Measurements from ENCODE around the gene RIMBP2. TPM values are rescaled to one million over a fixed set of nuclear protein-coding genes. Genes with fewer than 3 reads are reported as not detected.
"Not testable (repeated sequence)": the region's sequence is repeated elsewhere in the genome, so short reads cannot be mapped to it uniquely, and the experiment has no call there.

Gene RIMBP2
- polyA plus RNA-seq, 3 donors: 16.5 to 26.5 (median 20.9) TPM

DNA sequence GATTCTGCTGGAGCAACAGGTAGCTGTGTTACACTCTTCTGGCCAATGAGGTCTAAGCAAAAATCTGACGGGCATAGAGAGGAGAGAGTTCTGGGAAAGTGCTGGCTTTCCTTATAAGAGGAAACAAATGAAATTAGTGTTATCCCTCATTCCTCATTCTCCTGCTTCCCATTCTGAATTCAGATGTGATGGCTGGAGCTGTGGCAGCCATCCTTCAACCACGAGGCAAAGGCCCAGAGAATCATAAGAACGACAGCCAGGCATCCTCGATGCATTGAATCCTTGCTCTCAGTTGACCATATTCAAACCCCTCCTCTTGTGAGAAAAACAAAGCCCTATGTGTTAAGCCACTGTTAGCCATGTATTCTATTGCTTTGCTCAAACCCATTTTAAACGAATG is 27.5 kb upstream of the RIMBP2 start:
- no peak for DNase-seq (ENCODE audit: extremely low read depth in 1 of 11, low read depth in 9 of 11, low spot score in 4 of 11)

DNA sequence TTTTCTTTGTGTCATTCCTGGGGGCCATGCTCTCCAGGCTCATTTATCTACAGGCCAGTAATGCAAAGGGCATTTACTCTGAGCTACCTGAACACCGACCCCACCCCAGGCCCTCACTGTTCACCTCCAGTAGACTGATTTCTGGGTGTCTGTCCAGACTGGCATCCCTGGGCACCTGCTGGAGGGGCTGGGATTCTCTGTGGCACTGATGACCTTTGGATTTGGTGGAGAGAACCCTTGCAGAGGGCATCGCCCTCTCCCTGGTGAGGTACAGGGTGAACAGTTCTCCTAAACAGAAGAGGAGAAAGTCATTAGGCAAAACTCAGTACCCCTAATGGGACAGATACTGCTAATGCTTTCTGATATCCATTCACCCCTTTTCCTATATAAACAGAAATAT is 27.1 kb upstream of the RIMBP2 start:
- DNase-seq (ENCODE audit: extremely low read depth in 1 of 11, low read depth in 9 of 11, low spot score in 4 of 11): no peak

DNA sequence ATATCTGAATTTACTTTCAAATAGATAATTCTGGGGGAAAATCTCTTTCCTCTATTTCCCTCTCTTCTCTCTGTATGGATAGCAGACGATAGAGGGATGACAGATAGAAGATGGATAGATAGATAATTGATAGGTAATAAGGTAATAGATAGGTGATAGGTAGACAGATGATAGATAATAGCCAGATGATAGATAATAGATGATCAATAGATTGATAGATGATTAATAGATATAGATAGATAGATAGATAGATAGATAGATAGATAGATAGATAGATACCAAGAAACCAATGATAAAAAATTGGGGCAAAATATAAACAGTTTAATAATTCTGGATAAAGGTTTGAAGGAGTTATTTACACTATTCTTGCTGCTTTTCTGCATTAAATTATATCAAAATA is 26.6 kb upstream of the RIMBP2 start:
- no peak for DNase-seq (ENCODE audit: extremely low read depth in 1 of 11, low read depth in 9 of 11, low spot score in 4 of 11)

DNA sequence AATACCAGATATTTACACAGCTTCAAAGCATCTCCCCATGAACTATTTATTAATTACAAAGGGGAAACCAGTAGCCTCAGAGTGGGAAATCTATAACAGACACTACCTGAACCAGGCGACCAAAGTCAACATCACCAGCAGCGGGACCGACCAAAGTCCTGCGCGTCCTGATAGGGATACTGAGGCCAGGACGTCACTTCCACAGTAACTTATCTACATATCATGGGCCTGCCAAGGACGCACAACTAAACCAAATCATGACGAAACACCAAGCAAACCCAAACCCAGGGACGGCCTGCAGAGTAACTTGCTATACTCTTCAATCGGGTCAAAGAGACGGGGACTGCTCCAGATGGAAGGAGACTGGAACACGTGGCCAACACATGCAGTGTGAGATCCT is 26.0 kb upstream of the RIMBP2 start:
- DNase-seq (ENCODE audit: extremely low read depth in 1 of 11, low read depth in 9 of 11, low spot score in 4 of 11): no peak

DNA sequence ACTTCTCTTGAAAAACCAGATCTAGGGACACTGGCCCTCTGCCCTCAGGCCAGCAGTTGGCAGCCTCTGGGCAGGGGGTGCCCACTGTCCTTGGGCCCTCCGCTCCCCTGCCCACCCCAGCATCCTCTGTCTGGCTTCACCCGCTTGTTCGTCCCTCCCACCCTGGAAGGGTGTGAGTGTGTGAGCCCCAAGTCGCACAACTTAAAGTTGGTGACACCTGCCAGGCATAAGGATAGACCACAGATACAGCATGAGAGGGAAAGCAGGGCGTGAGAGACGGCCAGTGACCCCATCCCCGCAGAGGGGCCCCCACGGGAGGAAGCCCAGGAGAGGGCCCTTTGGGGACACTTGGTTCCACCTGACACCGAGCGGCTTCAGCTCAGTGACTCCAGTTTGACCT is 23.5 kb upstream of the RIMBP2 start:
- no peak for DNase-seq (ENCODE audit: extremely low read depth in 1 of 11, low read depth in 9 of 11, low spot score in 4 of 11)

DNA sequence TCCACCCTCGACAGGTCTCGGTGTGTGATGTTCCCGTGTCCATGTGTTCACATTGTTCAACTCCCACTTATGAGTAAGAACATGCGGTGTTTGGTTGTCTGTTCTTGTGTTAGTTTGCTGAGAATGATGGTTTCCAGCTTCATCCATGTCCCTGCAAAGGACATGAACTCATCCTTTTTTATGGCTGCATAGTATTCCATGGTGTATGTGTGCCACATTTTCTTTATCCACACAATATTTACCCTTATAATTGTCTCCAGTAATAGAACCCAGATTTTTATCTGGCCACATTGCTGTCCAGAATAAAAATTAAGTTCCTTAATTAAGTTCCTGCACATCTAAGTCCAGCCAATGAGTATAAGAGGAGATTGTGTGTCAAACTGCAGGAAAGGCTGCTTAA is 22.3 kb upstream of the RIMBP2 start:
- DNase-seq (ENCODE audit: extremely low read depth in 1 of 11, low read depth in 9 of 11, low spot score in 4 of 11): not testable (repeated sequence)

DNA sequence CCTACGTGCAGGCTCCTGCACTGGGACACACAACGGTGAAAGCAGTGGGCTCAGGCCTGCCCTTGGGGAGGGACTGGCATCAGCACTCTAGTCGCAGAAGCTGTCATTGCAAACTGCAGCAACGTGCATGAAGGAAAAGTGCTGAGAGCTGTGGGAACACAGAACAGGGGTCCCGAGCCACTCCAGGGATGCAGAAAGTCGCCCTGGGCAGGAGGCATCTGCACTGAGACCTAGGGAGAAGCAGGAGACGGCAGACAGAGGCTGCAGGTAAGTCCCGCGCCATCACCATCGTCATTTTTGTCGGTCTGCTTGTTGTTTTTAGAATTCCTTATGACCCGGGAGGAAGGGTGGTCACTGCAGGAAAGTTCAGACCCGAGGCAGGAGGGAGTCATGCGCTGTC is 21.6 kb upstream of the RIMBP2 start:
- DNase-seq (ENCODE audit: extremely low read depth in 1 of 11, low read depth in 9 of 11, low spot score in 4 of 11): no peak

DNA sequence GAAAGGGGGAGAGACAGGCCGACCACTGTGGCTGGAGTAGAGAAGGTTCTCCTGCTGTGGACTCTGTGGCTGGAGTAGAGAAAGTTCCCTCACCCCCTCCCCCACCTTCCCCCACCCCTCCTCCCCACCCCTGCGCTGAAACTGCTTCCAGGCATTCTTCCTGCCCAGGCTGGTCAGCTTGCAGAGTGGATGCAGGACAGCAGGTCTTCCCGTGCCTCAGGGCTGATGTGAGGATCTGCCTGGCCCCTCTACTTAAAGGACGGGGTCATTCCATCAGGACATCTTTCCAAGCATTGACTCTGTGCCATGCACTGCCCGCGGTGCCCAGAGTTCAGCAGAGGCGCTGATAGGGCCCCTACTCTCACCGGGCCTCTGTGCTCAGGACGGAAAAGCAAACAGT is 13.2 kb upstream of the RIMBP2 start:
- DNase-seq (ENCODE audit: extremely low read depth in 1 of 11, low read depth in 9 of 11, low spot score in 4 of 11): no peak

DNA sequence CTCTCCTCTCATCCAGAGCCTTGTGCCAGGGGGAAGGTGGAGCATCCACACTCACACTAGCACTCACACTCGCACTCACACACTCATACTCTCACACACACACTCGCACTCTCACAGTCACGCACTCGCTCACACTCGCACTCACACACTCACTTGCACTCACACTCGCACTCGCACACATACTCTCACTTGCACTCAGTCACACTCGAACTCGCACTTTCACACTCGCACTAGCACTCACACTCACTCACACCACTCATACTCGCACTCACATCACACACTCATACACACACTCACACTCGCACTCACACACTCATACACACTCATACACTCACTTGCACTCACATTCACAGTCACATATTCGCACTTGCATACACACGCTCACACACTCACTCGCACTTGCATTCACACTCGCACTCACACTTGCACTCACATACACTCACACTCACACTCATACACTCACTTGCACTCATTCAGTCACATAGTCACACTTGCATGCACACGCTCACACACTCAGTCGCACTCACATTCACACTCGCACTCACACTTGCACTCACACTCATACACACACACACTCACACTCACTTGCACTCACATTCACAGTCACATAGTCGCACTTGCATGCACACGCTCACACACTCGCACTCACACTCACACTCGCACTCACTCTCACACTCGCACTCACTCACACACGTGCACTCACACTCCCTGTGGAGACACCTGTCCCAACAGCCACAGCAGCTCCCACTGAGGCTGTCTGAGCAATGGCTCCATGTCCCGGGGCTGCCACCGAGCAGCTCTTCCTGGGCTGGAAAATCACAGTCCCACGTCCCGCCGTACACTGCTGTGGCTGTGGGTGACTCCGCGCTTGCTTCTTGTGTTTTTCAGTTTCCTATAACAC is 12.3 kb upstream of the RIMBP2 start:
- no peak for DNase-seq (ENCODE audit: extremely low read depth in 1 of 11, low read depth in 9 of 11, low spot score in 4 of 11)

DNA sequence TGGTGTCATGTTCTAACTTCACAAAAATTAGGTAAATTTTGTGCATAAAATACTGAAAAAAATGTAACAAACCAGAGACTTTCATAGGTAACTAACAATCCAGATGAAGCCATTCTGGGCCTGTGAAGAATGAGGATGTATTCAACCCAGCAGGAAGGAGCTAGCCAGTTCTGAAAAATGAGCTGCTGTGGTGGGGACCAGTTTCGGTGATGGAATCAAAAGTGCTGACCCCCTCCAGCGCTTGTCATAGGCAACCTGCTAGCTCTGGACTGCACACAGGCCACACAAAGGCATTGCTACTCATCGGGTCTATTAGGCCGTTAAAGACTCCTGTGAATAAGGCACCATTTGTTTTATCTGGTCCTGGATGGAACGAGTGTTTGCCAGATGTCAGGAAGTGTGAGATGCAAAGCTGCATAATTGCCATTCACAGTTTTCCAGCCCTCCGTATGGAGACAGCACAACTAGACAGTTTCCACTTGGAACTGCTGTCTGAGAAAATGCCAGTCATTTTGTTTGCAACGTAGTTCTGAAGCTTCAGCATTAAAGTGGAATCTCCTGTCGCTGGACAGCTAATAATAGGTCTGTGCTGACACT is 3.3 kb upstream of the RIMBP2 start:
- no peak for DNase-seq (ENCODE audit: extremely low read depth in 1 of 11, low read depth in 9 of 11, low spot score in 4 of 11)

DNA sequence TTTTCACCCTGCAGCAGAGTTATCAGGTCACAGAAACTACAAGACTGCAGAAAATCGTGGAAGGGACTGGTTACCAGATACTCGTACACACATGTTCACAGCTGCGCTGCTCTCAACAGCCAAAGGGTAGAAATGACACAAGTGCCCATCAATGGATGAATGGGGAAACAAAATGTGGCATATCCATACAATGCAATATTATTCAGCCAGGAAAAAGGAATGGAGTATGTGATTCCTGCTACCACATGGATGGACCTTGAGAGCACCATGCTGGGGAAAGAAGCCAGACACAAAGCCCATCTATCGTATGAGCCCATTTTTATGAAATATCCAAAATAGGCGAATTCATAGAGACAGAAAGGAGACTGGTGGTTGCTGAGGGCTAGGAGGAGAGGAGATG is 1.7 kb upstream of the RIMBP2 start:
- DNase-seq (ENCODE audit: extremely low read depth in 1 of 11, low read depth in 9 of 11, low spot score in 4 of 11): no peak

DNA sequence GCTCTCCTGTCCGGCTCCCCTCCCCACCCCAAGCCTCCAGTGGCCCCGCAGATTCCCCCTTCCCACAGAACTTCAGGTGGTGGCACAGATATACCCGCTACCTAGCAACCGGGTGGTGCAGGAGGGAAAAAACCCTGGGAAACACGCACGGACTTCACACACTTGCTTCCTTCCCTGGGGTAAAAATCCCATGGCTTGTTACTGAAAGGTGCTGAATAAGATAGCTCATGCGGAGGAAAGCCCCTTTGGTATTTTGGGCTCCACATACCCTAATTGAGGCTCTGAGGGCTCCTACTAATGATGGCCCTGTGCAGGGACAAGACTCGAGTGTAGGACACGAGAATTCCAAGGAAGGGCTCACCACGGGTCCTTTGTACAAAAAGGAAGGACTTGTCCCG is 869 bp upstream of the RIMBP2 start:
- no peak for DNase-seq (ENCODE audit: extremely low read depth in 1 of 11, low read depth in 9 of 11, low spot score in 4 of 11)

DNA sequence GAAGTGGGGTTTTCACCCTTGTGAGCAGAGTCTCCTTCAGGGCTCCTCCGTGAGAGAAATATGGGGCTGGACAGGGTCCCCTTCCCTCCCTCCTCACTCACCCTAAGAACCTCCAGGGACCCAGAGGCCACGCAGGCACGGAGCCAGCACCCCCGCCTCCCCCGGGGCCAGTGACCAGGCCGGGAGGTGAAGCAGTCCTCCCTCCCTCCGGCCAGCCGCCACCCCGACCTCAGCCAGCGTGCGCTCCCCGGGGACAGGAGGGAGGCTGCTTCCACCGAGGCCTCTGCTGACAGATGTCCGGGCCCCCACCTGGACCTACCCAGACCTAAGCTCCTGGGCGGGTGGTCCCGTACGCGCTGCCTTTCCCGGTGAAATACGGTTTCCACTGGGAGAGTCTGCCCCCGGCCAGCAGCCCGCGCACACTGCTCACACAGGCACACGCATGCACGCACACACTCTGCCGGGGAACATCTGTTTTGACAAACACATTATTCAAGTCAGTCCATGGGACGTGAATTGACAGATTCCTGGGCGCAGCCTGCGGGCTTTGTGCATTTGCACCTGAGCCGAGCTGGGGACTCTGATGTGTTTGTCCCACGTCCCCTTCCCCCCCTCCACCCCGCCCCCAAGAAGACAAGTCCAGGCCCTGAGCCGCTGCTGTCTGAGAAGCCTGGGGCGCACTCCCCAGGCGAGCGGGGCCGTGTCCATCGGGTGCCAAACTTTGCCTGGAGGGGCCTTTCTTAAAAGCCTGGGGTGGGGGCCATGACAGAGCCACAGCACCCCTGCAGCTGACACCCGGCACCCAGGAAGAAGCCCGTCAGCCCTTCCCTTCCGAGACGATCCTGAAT is 725 bp downstream of the RIMBP2 start:
- no peak for DNase-seq (ENCODE audit: extremely low read depth in 1 of 11, low read depth in 9 of 11, low spot score in 4 of 11)

DNA sequence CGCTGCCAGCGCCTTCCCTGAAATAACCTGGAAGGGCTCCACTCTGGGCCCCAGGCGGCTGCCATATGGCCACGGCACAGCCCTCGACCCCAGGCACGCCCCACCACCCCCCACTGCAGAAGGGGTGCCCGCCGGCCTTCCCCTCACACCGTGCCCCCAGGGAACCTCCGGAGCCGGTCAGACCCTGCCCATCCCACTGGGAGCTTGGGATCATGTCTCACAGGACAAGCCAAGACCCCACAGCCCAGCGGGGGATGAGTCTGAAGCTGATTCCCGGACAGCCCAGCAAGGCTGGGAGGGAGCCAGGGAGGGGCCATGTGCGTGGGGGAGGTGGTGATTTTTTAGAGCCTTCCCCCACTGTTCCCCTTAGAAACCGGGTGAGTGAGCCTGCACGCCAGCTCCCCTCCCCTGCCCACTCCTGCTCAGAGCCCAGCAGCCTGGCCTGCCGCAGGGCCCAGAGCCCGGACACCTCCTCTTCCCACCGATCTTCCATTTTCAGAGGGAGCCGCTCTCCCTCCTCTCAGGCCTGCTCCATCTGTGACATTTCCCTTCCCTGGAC is 1.4 kb downstream of the RIMBP2 start:
- no peak for DNase-seq (ENCODE audit: extremely low read depth in 1 of 11, low read depth in 9 of 11, low spot score in 4 of 11)

DNA sequence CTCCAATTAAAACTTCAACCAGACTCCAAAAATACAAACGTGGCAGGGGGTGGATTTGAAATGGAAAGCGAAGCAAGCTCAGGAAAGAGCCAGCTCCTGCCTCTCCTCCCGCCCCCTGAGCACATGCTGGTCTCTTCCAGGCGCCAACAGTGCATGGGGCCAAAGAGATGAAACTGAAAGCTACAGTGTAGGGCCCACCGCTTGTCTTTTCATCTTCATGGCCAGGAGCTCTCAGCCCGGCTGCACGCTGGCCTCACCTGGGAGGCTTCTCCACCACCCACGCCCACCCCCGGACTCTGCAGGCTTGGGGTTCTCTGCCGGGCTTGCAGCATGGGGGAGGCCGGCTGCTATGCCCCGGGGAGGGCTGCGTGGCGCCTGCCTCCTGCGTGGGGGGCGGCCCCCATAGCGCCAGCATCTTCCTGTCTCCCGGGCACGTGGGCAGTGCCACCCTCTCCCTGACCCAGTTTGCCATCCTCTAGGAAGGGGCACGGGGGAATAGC is 2.0 kb downstream of the RIMBP2 start:
- DNase-seq (ENCODE audit: extremely low read depth in 1 of 11, low read depth in 9 of 11, low spot score in 4 of 11): no peak

DNA sequence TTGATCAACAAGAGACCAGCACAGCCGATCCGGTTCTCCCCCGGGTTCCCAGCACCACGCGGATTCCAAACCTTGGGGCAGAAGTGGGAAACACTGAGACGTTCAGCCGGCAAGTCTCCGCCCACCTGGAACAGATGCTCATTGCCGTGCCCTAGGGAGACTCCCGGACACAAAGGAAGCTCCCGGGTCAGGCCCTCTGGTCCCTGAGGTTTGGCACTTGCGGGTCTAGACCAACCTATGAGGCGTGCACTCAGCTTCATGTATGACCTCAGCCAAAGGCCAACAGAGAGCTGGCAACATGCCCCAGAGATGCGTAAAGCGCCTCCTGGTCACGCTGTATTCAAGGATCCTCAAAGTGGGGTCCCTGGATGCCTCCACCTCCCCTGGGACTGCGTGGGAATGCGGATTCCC is 2.5 kb downstream of the RIMBP2 start:
- DNase-seq (ENCODE audit: extremely low read depth in 1 of 11, low read depth in 9 of 11, low spot score in 4 of 11): no peak

DNA sequence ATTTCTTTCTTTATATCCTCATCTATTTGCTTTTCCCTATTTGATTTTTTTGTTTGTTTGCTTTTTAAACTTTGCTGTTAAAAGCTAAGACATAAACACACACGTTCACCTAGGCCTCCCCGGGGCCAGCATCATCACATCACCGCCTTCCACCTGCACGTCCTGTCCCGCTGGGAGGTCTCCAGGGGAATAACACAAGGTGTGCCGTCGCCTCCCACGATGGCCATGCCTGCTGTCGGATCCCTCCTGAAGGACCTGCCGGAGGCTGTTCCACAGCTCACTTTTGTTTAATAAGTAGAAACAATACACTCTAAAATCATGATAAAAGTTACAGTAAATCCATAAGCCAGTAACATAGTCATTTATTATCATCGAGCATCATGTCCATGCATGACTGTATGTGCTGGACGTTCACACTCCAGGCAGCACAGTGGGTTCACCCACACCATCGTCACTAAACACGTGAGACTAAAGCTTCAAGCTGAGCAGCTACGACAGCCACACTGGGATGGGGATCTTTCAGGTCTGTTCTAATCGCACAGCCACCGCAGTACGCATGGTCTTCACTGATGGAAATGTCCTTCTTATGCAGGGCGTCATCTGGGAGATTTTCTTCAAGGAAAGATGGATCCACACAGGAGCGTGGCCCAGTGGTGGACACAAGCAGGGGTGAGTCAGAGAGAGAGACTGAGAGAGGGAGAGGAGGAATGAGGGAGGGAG is 3.6 kb downstream of the RIMBP2 start:
- no peak for DNase-seq (ENCODE audit: extremely low read depth in 1 of 11, low read depth in 9 of 11, low spot score in 4 of 11)

DNA sequence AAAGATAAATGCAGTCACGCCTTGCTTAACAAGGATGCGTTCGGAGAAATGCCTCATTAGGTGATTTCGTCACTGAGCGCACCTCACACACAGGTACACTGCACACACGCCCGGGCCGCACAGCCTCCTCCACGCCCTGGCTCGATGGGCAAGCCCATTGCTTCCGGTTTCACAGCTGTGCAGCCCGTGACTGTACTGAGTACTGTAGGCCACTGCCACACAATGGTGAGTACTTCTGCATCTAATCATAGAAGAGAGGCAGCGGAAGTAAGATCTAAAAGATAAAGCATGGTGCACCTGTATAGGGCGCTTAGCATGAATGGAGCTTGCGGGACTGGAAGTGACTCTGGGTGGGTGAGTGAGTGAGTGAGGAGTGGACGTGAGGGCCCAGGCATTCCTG is 4.3 kb downstream of the RIMBP2 start:
- no peak for DNase-seq (ENCODE audit: extremely low read depth in 1 of 11, low read depth in 9 of 11, low spot score in 4 of 11)

DNA sequence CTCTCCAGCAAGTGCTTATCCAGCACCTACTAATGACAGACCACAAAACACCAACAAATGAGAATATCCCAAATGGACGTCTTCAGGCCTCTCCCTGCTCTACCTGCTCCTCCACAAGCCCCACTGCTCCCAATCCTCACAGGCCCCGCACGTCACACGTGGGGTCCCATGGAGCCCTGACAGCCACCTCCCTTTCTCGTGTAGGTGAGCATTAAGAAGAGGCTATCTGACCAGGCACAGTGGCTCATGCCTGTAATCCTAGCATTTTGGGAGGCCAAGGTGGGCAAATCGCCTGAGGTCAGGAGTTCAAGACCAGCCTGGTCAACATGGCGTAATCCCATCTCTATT is 5.4 kb downstream of the RIMBP2 start:
- no peak for DNase-seq (ENCODE audit: extremely low read depth in 1 of 11, low read depth in 9 of 11, low spot score in 4 of 11)
